GM12878 (cell line): ENCODE data around the gene FSIP1. TPM values are rescaled to one million over a fixed set of nuclear protein-coding genes. Genes with fewer than 3 reads are reported as not detected.
A peak's percentile ranks its signal among the peaks of the same experiment; 100 is the strongest.

ENCODE experiments used
- ATAC-seq: fragments of 200-7000 bp; cut with Tn5 transposase; 3 replicates; pipeline ENCODE4 v1.9.1; 2020; ENCODE audit warnings: mild to moderate bottlenecking, moderate library complexity
- BruUV-seq: library from RNA; stranded (reverse); fragments of 400-500 nt; replicated peaks from 2 replicates; lab custom pipeline; 2021; lab: Mats Ljungman, UMichigan
- CTCF ChIA-PET: fragments of 300-600 bp; sonication (Branson Sonifier 250); formaldehyde crosslinking; extraction: SDS; loops from one replicate; lab custom pipeline; 2021; ENCODE audit warnings: inconsistent platforms; lab: Yijun Ruan, JAX
- POLR2A ChIA-PET: fragments of 350-600 bp; formaldehyde crosslinking; extraction: SDS; loops from one replicate; lab custom pipeline; 2021; ENCODE audit warnings: inconsistent platforms; lab: Charles Lee
- RAD21 ChIA-PET: fragments of 300-600 bp; sonication (Branson Sonifier 250); formaldehyde crosslinking; loops from one replicate; lab custom pipeline; 2023; ENCODE audit warnings: antibody characterized with exemption; ENCODE audit not compliant: unreplicated experiment; lab: Charles Lee
- SMC1A ChIA-PET: fragments of 300-600 bp; sonication (Branson Sonifier 250); formaldehyde crosslinking; loops from one replicate; lab custom pipeline; 2023; ENCODE audit not compliant: unreplicated experiment, uncharacterized antibody; lab: Charles Lee
- DNase-seq: peaks from one replicate; pipeline ENCODE4 v3.0.0-alpha.2; 2011; ENCODE audit warnings: low read depth, low spot score
- FAIRE-seq: peaks from 3 replicates; lab custom pipeline; 2011; peaks lifted over from hg19 to GRCh38; lab: Jason Lieb, UNC
- H2AFZ ChIP-seq: 2 replicates; pipeline ENCODE4 v1.6.0; 2011; ENCODE audit warnings: low read depth, low read length, control low read depth; ENCODE audit not compliant: control insufficient read depth
- H3K27ac ChIP-seq: 2 replicates; pipeline ENCODE4 v1.5.1; 2011; ENCODE audit warnings: control low read depth; ENCODE audit not compliant: control insufficient read depth, insufficient read depth
- H3K27me3 ChIP-seq, 2 experiments: replicated peaks in 1 of 2; 2 replicates each; pipeline versions ENCODE4 v1.6.0 to v1.6.1; 2011; ENCODE audit warnings: low read length in 1 of 2; ENCODE audit not compliant: control insufficient read depth in 2 of 2, insufficient read depth in 2 of 2
- H3K36me3 ChIP-seq, 2 experiments: 2 replicates each; pipeline ENCODE4 v1.5.1; 2011; ENCODE audit warnings: low read length in 1 of 2; ENCODE audit not compliant: control insufficient read depth in 2 of 2, insufficient read depth in 2 of 2
- H3K4me1 ChIP-seq: 2 replicates; pipeline ENCODE4 v1.6.1; 2011; ENCODE audit warnings: mild to moderate bottlenecking, low read length, moderate library complexity, mixed read lengths; ENCODE audit not compliant: control insufficient read depth, insufficient read depth
- H3K4me2 ChIP-seq: 2 replicates; pipeline ENCODE4 v1.6.0; 2011; ENCODE audit warnings: control low read depth; ENCODE audit not compliant: control insufficient read depth, insufficient read depth
- H3K4me3 ChIP-seq: fragments of 200-600 bp; sonication (generic); 2 replicates; pipeline ENCODE4 v1.5.1; 2016
- H3K79me2 ChIP-seq: 2 replicates; pipeline ENCODE4 v1.6.0; 2011; ENCODE audit warnings: low read length; ENCODE audit not compliant: control insufficient read depth, insufficient read depth
- H3K9ac ChIP-seq: 2 replicates; pipeline ENCODE4 v1.8.0; 2011; ENCODE audit warnings: low read length, control low read depth, mixed read lengths; ENCODE audit not compliant: control insufficient read depth, insufficient read depth
- H3K9me3 ChIP-seq: replicated peaks from 3 replicates; pipeline ENCODE4 v1.5.1; 2011; ENCODE audit warnings: mild to moderate bottlenecking, low read length; ENCODE audit not compliant: control insufficient read depth, insufficient read depth
- H4K20me1 ChIP-seq: 2 replicates; pipeline ENCODE4 v1.6.0; 2011; ENCODE audit not compliant: control insufficient read depth, insufficient read depth
- BRCA1 ChIP-seq: IDR thresholded peaks from 2 replicates; pipeline ENCODE4 v1.6.1; 2011; ENCODE audit warnings: low read depth, low read length, improper control_type of control experiment
- CHD2 ChIP-seq: IDR thresholded peaks from 2 replicates; pipeline ENCODE4 v1.6.1; 2011; ENCODE audit warnings: low read depth, low read length, improper control_type of control experiment, borderline replicate concordance
- EZH2 ChIP-seq: IDR thresholded peaks from 2 replicates; pipeline ENCODE4 v1.6.1; 2012; ENCODE audit warnings: low read depth, mild to moderate bottlenecking, control low read depth, inconsistent platforms, low read length, borderline replicate concordance; ENCODE audit not compliant: control insufficient read depth
- GABPA ChIP-seq: IDR thresholded peaks from 2 replicates; pipeline ENCODE4 v1.6.1; 2014; ENCODE audit warnings: antibody characterized with exemption, low read depth, mild to moderate bottlenecking, inconsistent platforms
- HCFC1 ChIP-seq: fragments of 150-350 bp; IDR thresholded peaks from 2 replicates; pipeline ENCODE4 v1.6.1; 2014; ENCODE audit warnings: low read length
- IKZF1 ChIP-seq: fragments of 450-650 bp; conservative IDR thresholded peaks from 2 replicates; pipeline ENCODE4 v1.6.1; 2017; ENCODE audit warnings: antibody characterized with exemption, mild to moderate bottlenecking
- IRF4 ChIP-seq: IDR thresholded peaks from 2 replicates; pipeline ENCODE4 v1.6.1; 2011; ENCODE audit warnings: low read depth, low read length
- NRF1 ChIP-seq: conservative IDR thresholded peaks from 2 replicates; pipeline ENCODE4 v1.6.1; 2011; ENCODE audit warnings: mild to moderate bottlenecking, low read depth, low read length, improper control_type of control experiment
- PAX5 ChIP-seq: IDR thresholded peaks from 2 replicates; pipeline ENCODE4 v1.6.1; 2011; ENCODE audit warnings: low read depth, low read length, borderline replicate concordance
- POLR2AphosphoS2 ChIP-seq: IDR thresholded peaks from 2 replicates; pipeline ENCODE4 v1.6.1; 2011; ENCODE audit warnings: low read depth, mild to moderate bottlenecking, low read length, improper control_type of control experiment, moderate library complexity
- RAD21 ChIP-seq: IDR thresholded peaks from 2 replicates; pipeline ENCODE4 v1.6.1; 2011; ENCODE audit warnings: mild to moderate bottlenecking, low read depth, low read length, moderate library complexity; ENCODE audit not compliant: insufficient read depth
- SMC3 ChIP-seq: IDR thresholded peaks from 2 replicates; pipeline ENCODE4 v1.6.1; 2011; ENCODE audit warnings: low read length, improper control_type of control experiment, borderline replicate concordance
- TAF1 ChIP-seq: IDR thresholded peaks from 2 replicates; pipeline ENCODE4 v1.6.1; 2011; ENCODE audit warnings: mild to moderate bottlenecking, low read depth, low read length, borderline replicate concordance
- YY1 ChIP-seq: IDR thresholded peaks from 2 replicates; pipeline ENCODE4 v1.6.1; 2011; ENCODE audit warnings: low read depth, mild to moderate bottlenecking, low read length
- WGBS: methylation state at CpG from one replicate; pipeline ENCODE4 v1.1.6; 2016; ENCODE audit warnings: low lambda C conversion rate; ENCODE audit not compliant: insufficient replicate concordance, insufficient coverage; ENCODE audit errors: missing lambda C conversion rate; 5-methylcytosine and 5-hydroxymethylcytosine counted together
- in situ Hi-C: fragments of 300-500 bp; cut with MboI; formaldehyde crosslinking; loops from 9 replicates; pipeline ENCODE4 v1.14.3; 2018; ENCODE audit warnings: mixed read lengths
- intact Hi-C: fragments of 100-400 bp; cut with micrococcal nuclease; formaldehyde crosslinking; loops from one replicate; pipeline ENCODE4 v1.14.2; 2022; ENCODE audit not compliant: unreplicated experiment
- polyA plus RNA-seq, 11 experiments: library from polyadenylated mRNA; depleted of rRNA in 4 of 11; unstranded in 6 of 11; stranded (reverse) in 5 of 11; fragments of >200 nt; fragmentation: Nextera tagmentation in 4 of 11; fragmentation: Illumina TruSeq in 1 of 11; extraction: Ambion mirVana in 4 of 11; extraction: Trizol in 1 of 11; gene quantifications; 1 replicate in 1 of 11; 2 replicates in 10 of 11; pipeline versions ENCODE4 v1.2.1 to v1.2.3, GENCODE V29; 2011 to 2016; ENCODE audit warnings: inconsistent platforms in 2 of 11, missing spikeins in 2 of 11, low read depth in 1 of 11
- total RNA-seq, 4 experiments: library from RNA; depleted of rRNA in 3 of 4; stranded (reverse); fragments of >200 nt in 3 of 4; fragmentation: Illumina TruSeq in 1 of 4; extraction: Trizol in 1 of 4; gene quantifications; 2 replicates each; pipeline versions ENCODE4 v1.2.1 to v1.2.3, GENCODE V29; 2013 to 2021
- TF ChIP-seq, protein P1 (sequence below): fragments of 450-650 bp; formaldehyde crosslinking; IDR thresholded peaks from 2 replicates; pipeline ENCODE4 v1.4.0; 2020; ENCODE audit warnings: mild to moderate bottlenecking, moderate library complexity
- TF ChIP-seq, protein P2 (sequence below), 3 experiments: IDR thresholded peaks in 2 of 3; conservative IDR thresholded peaks in 1 of 3; 2 replicates each; pipeline ENCODE4 v1.5.1; 2011; ENCODE audit warnings: low read depth in 3 of 3, low read length in 3 of 3, mild to moderate bottlenecking in 3 of 3, control low read depth in 2 of 3, moderate library complexity in 2 of 3, inconsistent platforms in 1 of 3, mixed read lengths in 1 of 3; ENCODE audit not compliant: control insufficient read depth in 2 of 3, insufficient read depth in 1 of 3; ENCODE audit errors: extremely low read depth in 1 of 3

The FSIP1 gene
- total and polyA plus RNA-seq, 10 of the 15 experiments (the other 5 are each of a cell fraction or from before 2014, with no cell fraction given): 0.15 to 0.67 (median 0.35) TPM

DNA sequence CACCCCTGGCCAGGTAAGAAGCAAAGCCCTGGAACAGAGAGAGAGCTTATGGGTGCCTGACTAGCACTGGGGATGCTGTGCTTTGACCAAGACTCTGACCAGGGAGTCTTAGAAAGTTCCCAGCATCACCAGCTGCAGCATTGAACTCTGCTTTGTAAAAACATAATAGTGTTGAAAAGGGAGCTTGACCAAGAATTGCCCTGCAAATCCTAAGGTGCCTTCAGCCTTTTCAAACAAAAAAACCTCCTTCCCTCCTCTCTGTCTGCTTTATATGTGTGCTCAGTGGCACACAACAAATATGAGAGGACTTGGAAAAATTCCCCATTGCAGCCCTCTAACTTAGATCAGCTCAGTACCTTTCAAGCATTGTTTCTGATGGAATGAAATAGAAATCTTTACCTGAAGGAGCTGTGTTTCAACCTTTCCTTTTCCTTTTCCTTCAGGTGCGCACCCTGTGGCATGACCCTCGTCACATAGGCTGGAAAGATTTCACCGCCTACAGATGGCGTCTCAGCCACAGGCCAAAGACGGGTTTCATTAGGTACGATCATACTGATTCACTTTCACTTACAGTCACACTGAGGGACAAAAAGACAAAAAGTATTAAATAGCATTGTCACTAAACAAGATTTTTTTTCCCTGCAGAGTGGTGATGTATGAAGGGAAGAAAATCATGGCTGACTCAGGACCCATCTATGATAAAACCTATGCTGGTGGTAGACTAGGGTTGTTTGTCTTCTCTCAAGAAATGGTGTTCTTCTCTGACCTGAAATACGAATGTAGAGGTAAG, 188.8 kb downstream of the FSIP1 start:
- Histone ChIP-seq H3K4me3 (no peak overlapping the region), H3K4me2 (no peak overlapping the region), H3K79me2 (no peaks in the 10 kb centered on the region), H3K27ac (no peak overlapping the region), H3K36me3 (no peaks in the 10 kb centered on the region), H4K20me1 (no peaks in the 10 kb centered on the region), H3K4me1 (no peaks in the 10 kb centered on the region), H3K27me3 (no peaks in the 10 kb centered on the region)
- WGBS: 16% methylated on average over 7 of the region's 7 CpGs
- FAIRE-seq (no peak), DNase-seq (no peak), ATAC-seq (peak; percentile 56)
- RAD21 ChIA-PET: interaction anchor here (1.0 to 2.2 kb wide), 4 partner anchors 29 to 163 kb away, joined by 3 to 17 read pairs (median 5); no protein-coding TSS in a partner anchor
- POLR2A ChIA-PET: no interaction called here
- in situ Hi-C loops: loop anchor here (25.0 kb wide), 1 partner anchor 782 kb away; no protein-coding TSS in a partner anchor
- no TSS peak for BruUV-seq
- intact Hi-C loops: no loop called here
- TF ChIP-seq TAF1: no peak
- TF ChIP-seq IRF4: no peak
- no peak for TF ChIP-seq HCFC1
- TF ChIP-seq SMC3: peak; percentile 41; the same call in 1 of the 2 replicates
- TF ChIP-seq, protein P1, sequence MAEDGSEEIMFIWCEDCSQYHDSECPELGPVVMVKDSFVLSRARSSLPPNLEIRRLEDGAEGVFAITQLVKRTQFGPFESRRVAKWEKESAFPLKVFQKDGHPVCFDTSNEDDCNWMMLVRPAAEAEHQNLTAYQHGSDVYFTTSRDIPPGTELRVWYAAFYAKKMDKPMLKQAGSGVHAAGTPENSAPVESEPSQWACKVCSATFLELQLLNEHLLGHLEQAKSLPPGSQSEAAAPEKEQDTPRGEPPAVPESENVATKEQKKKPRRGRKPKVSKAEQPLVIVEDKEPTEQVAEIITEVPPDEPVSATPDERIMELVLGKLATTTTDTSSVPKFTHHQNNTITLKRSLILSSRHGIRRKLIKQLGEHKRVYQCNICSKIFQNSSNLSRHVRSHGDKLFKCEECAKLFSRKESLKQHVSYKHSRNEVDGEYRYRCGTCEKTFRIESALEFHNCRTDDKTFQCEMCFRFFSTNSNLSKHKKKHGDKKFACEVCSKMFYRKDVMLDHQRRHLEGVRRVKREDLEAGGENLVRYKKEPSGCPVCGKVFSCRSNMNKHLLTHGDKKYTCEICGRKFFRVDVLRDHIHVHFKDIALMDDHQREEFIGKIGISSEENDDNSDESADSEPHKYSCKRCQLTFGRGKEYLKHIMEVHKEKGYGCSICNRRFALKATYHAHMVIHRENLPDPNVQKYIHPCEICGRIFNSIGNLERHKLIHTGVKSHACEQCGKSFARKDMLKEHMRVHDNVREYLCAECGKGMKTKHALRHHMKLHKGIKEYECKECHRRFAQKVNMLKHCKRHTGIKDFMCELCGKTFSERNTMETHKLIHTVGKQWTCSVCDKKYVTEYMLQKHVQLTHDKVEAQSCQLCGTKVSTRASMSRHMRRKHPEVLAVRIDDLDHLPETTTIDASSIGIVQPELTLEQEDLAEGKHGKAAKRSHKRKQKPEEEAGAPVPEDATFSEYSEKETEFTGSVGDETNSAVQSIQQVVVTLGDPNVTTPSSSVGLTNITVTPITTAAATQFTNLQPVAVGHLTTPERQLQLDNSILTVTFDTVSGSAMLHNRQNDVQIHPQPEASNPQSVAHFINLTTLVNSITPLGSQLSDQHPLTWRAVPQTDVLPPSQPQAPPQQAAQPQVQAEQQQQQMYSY: no peak
- TF ChIP-seq EZH2: no peak
- no peak for TF ChIP-seq BRCA1
- peak; percentile 21; the same call in 1 of the 2 replicates for TF ChIP-seq RAD21
- no peak for TF ChIP-seq PAX5
- TF ChIP-seq CHD2: no peak
- no peak for TF ChIP-seq POLR2AphosphoS2
- TF ChIP-seq IKZF1: peak; percentile 36; the same call in 1 of the 2 replicates
- TF ChIP-seq YY1: no peak
- TF ChIP-seq, protein P2, sequence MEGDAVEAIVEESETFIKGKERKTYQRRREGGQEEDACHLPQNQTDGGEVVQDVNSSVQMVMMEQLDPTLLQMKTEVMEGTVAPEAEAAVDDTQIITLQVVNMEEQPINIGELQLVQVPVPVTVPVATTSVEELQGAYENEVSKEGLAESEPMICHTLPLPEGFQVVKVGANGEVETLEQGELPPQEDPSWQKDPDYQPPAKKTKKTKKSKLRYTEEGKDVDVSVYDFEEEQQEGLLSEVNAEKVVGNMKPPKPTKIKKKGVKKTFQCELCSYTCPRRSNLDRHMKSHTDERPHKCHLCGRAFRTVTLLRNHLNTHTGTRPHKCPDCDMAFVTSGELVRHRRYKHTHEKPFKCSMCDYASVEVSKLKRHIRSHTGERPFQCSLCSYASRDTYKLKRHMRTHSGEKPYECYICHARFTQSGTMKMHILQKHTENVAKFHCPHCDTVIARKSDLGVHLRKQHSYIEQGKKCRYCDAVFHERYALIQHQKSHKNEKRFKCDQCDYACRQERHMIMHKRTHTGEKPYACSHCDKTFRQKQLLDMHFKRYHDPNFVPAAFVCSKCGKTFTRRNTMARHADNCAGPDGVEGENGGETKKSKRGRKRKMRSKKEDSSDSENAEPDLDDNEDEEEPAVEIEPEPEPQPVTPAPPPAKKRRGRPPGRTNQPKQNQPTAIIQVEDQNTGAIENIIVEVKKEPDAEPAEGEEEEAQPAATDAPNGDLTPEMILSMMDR (IDR thresholded peaks at IDR 0.05 in 2 of 3, conservative IDR thresholded peaks at IDR 0.05 in 1 of 3; ENCODE audit: control insufficient read depth in 2 of 3, extremely low read depth in 1 of 3, insufficient read depth in 1 of 3, low read depth in 3 of 3, low read length in 3 of 3): peak in 2 of 3 experiments; percentile 23 to 41; a peak in 2 of 6 replicates
- no peak for TF ChIP-seq NRF1
- no peak for TF ChIP-seq GABPA
- TF ChIP-seq, all 136 proteins: peak for 4
- ChIA-PET CTCF (interaction anchor here (0.8 to 4.3 kb wide), 11 partner anchors 8 to 236 kb away, joined by 3 to 31 read pairs (median 3); no protein-coding TSS in a partner anchor), SMC1A (interaction anchor here (1.3 to 2.8 kb wide), 3 partner anchors 29 to 165 kb away, joined by 4 to 26 read pairs (median 4); no protein-coding TSS in a partner anchor)
- Histone ChIP-seq H2AFZ (no peak overlapping the region), H3K9me3 (no peaks in the 10 kb centered on the region), H3K9ac (no peak overlapping the region)
